HG03558 (cell line): ENCODE results near the gene SSX2IP.

Experiments
- ATAC-seq: cut with Tn5 transposase; IDR thresholded peaks from one replicate; pipeline ENCODE4 v1.9.1; 2021; ENCODE audit warnings: moderate number of reproducible peaks; ENCODE audit not compliant: unreplicated experiment; ENCODE audit errors: extremely low read depth

SSX2IP gene

DNA sequence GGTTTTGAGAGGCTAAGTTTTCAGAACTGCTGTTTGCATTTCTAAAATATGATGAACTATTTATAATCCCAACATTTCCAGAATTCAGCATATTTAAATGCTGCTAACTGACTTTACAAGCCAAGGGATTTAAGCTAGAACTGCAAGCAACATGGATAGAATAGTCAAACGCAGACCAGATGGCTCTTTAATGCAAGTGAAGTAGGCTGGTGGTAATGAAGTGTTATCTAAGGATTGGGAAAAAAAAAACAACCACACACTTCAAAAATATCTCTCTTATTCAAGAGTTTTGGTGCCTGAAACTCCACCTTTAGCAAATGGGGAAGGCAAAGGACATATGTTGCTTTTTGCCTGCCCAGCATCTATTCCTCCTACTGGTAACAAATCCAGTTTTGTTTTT, 20.9 kb upstream of the SSX2IP start:
- no peak for ATAC-seq

- ATAC-seq = no peak
Measured at GRCh38 chr1:84709131-84709530, 18.9 kb upstream of the SSX2IP start.

DNA sequence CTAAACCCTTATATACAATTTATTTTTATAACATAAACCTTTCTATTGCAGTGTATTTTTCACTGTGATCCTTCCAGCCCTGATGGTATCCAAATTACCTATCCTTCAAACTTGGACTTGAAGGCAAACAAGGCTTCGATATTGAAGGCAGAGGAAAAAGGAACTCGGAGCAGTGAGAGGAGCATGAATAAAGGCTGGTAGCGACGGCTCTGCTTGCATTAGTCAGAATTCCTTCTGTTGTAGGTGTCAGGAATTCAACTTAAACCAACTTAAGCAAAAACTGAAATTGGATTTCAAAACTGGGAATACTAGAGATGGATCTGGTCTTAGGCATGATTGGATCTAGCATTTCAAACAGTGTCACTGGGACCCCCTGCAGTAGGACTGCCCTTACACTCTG, 17.8 kb upstream of the SSX2IP start:
- ATAC-seq = no peak

GRCh38 chr1:84705513-84705912, 15.3 kb upstream of the SSX2IP start:
- ATAC-seq = no peak

GRCh38 chr1:84704872-84705417, 14.7 kb upstream of the SSX2IP start:
- ATAC-seq = no peak

DNA sequence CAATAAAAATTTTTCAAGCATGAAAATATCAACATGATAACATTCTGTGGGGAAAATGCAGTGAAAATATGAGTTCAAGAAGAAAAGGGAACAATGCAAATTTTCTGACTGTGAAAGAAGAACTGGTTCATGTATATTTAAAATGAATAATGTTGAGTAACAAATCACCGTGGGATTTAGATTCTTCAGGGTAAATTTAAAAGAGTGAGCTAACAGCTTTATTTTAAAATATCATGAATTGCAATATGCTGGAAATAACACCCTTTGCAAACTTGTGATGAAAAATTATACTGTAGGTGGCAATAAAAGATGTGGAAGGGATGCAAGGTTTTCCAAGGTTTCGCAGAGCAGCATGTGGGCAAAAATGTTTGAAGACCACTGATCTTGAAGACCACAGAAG, 13.2 kb upstream of the SSX2IP start:
- ATAC-seq = no peak

DNA sequence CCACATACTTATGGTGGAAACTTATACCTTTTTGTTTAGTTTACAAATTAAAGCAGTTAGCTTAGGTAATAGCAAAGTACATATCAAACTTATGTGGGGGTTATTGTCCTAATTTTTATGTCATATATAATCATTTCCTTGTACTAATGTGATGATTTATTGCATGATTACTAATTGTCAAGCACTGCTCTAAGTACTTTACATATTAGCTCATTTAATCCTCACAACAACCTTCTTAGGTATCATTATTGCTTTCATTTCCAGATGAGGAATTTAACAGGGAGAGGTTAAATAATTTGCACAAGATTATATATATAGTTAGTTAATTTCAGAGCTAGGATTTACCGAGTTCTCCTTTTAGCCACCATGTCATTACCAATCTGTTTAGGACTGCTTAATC, 11.9 kb upstream of the SSX2IP start:
- ATAC-seq = no peak

GRCh38 chr1:84701376-84701775, 11.1 kb upstream of the SSX2IP start:
- ATAC-seq = no peak

- peak; percentile 61 for ATAC-seq
Measured at GRCh38 chr1:84700070-84700469, 9.8 kb upstream of the SSX2IP start.

DNA sequence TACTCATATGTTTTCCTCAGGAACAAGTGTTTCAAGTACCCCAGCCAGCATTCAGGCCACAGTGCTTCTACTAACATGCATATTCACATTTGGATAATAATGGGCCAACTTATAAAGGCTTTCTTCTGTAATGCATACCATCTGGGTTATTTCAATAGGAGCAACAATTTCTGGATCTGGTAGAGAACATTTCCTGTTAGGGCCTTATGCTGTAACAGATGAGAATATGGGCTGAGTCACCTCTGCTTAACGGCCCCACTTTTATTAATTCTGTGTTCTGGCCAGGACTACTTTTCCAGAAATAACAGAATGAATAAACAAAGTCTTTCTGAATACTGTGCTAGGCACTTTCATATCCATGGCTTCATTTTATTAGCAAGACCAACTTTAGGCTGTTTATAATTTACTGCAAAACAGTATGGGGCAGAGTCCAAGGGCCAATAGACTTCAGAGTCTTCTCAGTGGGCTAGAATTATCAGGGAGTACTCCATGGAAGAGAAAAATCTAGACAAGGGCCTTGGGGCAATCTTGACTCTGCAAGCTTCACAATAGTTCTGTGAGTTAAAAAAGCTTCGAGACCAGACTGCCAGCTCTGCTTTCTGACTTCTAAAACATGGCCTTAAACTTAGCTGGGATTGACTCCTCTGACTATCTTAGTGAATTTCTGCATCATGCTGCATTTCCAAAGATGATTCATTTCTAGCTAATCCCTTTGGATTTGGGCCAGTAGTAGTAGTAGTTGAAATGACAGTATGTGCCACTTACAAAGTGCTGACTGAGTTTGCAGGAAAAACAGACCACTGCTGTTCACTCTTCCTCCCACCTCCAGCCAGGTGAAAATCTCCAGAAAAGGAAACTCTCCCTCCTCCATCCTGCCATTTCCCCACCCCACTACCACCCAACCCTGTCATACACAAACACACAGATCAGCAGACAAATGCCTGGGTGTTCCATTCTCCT, 8.2 kb upstream of the SSX2IP start:
- no peak for ATAC-seq

- no peak for ATAC-seq
Measured at GRCh38 chr1:84693785-84694184, 3.5 kb upstream of the SSX2IP start.

GRCh38 chr1:84693005-84693404, 2.7 kb upstream of the SSX2IP start:
- no peak for ATAC-seq

GRCh38 chr1:84692391-84692790, 2.1 kb upstream of the SSX2IP start:
- no peak for ATAC-seq

GRCh38 chr1:84691122-84691783, 992 bp upstream of the SSX2IP start:
- no peak for ATAC-seq

- peak; percentile 5 for ATAC-seq
Measured at GRCh38 chr1:84689514-84690396, 506 bp downstream of the SSX2IP start.

- ATAC-seq = no peak
Measured at GRCh38 chr1:84688463-84689061, 1.7 kb downstream of the SSX2IP start.

- ATAC-seq = no peak
Measured at GRCh38 chr1:84687714-84688462, 2.4 kb downstream of the SSX2IP start.

- no peak for ATAC-seq
Measured at GRCh38 chr1:84686223-84686622, 4.0 kb downstream of the SSX2IP start.

GRCh38 chr1:84683508-84683907, 6.8 kb downstream of the SSX2IP start:
- no peak for ATAC-seq
